H1 (cell line): Measurements from ENCODE around the gene FADD.
A peak's percentile ranks its signal among the peaks of the same experiment; 100 is the strongest.

Experiments used
- EP300 ChIP-seq, 2 experiments: IDR thresholded peaks; 1 replicate in 1 of 2; 2 replicates in 1 of 2; pipeline ENCODE4 v1.6.1; 2011 to 2012; ENCODE audit warnings: low read depth in 2 of 2, low read length in 2 of 2, mild to moderate bottlenecking in 2 of 2, borderline replicate concordance in 1 of 2, inconsistent platforms in 1 of 2, moderate library complexity in 1 of 2
- EZH2 ChIP-seq: fragments of 200-600 bp; sonication (generic); IDR thresholded peaks from 2 replicates; pipeline ENCODE4 v1.7.1; 2012; ENCODE audit warnings: low read depth, mild to moderate bottlenecking, moderate library complexity, low read length, inconsistent platforms; ENCODE audit not compliant: severe bottlenecking
- POLR2A ChIP-seq, 2 experiments: IDR thresholded peaks; 1 replicate in 1 of 2; 2 replicates in 1 of 2; pipeline ENCODE4 v1.6.1; 2011; ENCODE audit warnings: low read depth in 2 of 2, low read length in 2 of 2, mild to moderate bottlenecking in 2 of 2; ENCODE audit errors: control extremely low read depth in 1 of 2
- RFX5 ChIP-seq: IDR thresholded peaks from 2 replicates; pipeline ENCODE4 v1.6.1; 2011; ENCODE audit warnings: low read depth, low read length, improper control_type of control experiment, borderline replicate concordance
- SP1 ChIP-seq: IDR thresholded peaks from 2 replicates; pipeline ENCODE4 v1.6.1; 2011; ENCODE audit warnings: low read depth, low read length
- TF ChIP-seq, protein P1 (sequence below), 3 experiments: IDR thresholded peaks; 1 replicate in 2 of 3; 2 replicates in 1 of 3; pipeline versions ENCODE4 v1.5.1 to v1.6.1; 2011; ENCODE audit warnings: low read length in 3 of 3, mild to moderate bottlenecking in 3 of 3, inconsistent platforms in 2 of 3, low read depth in 1 of 3, moderate library complexity in 1 of 3; ENCODE audit not compliant: insufficient read depth in 1 of 3; ENCODE audit errors: control extremely low read depth in 1 of 3

DNA sequence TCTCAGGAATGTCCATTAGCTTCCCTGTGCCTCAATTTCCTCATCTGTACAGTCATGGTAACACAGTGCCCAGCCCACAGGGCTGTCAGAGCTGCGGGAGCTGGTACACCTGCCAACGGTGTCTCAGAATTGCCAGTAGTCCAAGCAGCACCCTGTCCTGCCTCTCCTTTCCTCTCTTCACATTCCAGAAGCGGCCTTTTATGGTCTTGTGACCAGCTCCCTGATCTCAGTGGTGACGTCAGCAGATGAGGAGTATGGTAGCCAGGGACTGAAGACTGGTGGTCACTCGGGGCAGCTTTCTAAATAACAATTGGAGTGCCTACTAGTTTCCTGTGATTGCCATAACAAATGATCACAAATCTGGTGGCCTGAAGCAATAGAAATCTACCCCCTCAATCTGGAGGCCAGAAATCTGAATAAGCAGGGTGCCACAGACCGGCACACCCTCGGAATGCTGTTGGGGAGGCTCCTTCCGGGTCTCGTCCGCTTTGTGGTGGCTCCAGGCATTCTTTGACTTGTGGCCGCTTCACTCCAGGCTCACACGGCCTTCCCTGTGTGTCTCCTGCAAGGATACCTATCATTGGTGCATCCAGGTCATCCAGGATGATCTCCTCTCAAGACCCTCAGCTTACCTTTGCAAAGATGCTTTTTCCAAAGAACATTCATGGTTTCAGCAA is 2.1 kb downstream of the FADD start:
- TF ChIP-seq RFX5, result no peak
- no peak for TF ChIP-seq EZH2
- TF ChIP-seq, protein P1, sequence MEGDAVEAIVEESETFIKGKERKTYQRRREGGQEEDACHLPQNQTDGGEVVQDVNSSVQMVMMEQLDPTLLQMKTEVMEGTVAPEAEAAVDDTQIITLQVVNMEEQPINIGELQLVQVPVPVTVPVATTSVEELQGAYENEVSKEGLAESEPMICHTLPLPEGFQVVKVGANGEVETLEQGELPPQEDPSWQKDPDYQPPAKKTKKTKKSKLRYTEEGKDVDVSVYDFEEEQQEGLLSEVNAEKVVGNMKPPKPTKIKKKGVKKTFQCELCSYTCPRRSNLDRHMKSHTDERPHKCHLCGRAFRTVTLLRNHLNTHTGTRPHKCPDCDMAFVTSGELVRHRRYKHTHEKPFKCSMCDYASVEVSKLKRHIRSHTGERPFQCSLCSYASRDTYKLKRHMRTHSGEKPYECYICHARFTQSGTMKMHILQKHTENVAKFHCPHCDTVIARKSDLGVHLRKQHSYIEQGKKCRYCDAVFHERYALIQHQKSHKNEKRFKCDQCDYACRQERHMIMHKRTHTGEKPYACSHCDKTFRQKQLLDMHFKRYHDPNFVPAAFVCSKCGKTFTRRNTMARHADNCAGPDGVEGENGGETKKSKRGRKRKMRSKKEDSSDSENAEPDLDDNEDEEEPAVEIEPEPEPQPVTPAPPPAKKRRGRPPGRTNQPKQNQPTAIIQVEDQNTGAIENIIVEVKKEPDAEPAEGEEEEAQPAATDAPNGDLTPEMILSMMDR (IDR thresholded peaks at IDR 0.05; ENCODE audit: control extremely low read depth in 1 of 3, insufficient read depth in 1 of 3, low read depth in 1 of 3, low read length in 3 of 3), result no peak
- TF ChIP-seq SP1, result no peak
- peak in 1 of 2 experiments; percentile 49; a peak in 1 of 3 replicates for TF ChIP-seq POLR2A (IDR thresholded peaks at IDR 0.05; ENCODE audit: control extremely low read depth in 1 of 2, low read depth in 2 of 2, low read length in 2 of 2)
- no peak for TF ChIP-seq EP300 (IDR thresholded peaks at IDR 0.05; ENCODE audit: borderline replicate concordance in 1 of 2, low read depth in 2 of 2, low read length in 2 of 2)
